Uterus (tissue), 4 donors: ENCODE measurements around the gene TSPAN32. TPM values are rescaled to one million over a fixed set of nuclear protein-coding genes. Genes with fewer than 3 reads are reported as not detected.
"Not testable (repeated sequence)": the region's sequence is repeated elsewhere in the genome, so short reads cannot be mapped to it uniquely, and the experiment has no call there.

Source experiments
- DNase-seq, 2 donors: peaks; one replicate each; pipeline ENCODE4 v3.0.0-alpha.2; 2019 to 2020
- H3K27ac ChIP-seq, 2 donors: fragments of 200-600 bp; sonication (generic); 1 replicate in 1 of 2; 2 replicates in 1 of 2; pipeline ENCODE4 v1.5.1; 2016 to 2018
- H3K27me3 ChIP-seq, 2 donors: fragments of 200-600 bp; sonication (generic); one replicate each; pipeline ENCODE4 v1.5.1; 2018 to 2019; ENCODE audit warnings: control low read depth in 1 of 2
- H3K36me3 ChIP-seq, 2 donors: fragments of 200-600 bp; sonication (generic); one replicate each; pipeline ENCODE4 v1.5.1; 2019; ENCODE audit warnings: control low read depth in 1 of 2
- H3K4me1 ChIP-seq, 2 donors: fragments of 200-600 bp; sonication (generic); one replicate each; pipeline ENCODE4 v1.5.1; 2018 to 2019; ENCODE audit warnings: control low read depth in 1 of 2
- H3K4me3 ChIP-seq, 2 donors: fragments of 200-600 bp; sonication (generic); 1 replicate in 1 of 2; 2 replicates in 1 of 2; pipeline ENCODE4 v1.5.1; 2018 to 2019; ENCODE audit warnings: mild to moderate bottlenecking in 1 of 2
- H3K9me3 ChIP-seq, 2 donors: fragments of 200-600 bp; sonication (generic); one replicate each; pipeline ENCODE4 v1.5.1; 2019; ENCODE audit warnings: control low read depth in 1 of 2
- CTCF ChIP-seq, 4 experiments: fragments of 200-600 bp in 2 of 4; fragments of 450-650 bp in 2 of 4; sonication (generic) in 2 of 4; IDR thresholded peaks; one replicate each; pipeline ENCODE4 v1.5.1; 2016 to 2019; ENCODE audit warnings: antibody characterized with exemption in 4 of 4, mild to moderate bottlenecking in 2 of 4, moderate library complexity in 1 of 4
- POLR2A ChIP-seq, 2 donors: fragments of 450-650 bp; IDR thresholded peaks; one replicate each; pipeline ENCODE4 v1.6.1; 2016; ENCODE audit warnings: antibody characterized with exemption in 2 of 2, mild to moderate bottlenecking in 1 of 2, moderate library complexity in 1 of 2
- intact Hi-C: fragments of 100-400 bp; cut with DNase I; formaldehyde crosslinking; loops from one replicate; pipeline ENCODE4 v1.15.1; 2023; ENCODE audit warnings: low total_unique reads
- total RNA-seq, 4 donors: library from RNA; depleted of rRNA in 3 of 4; stranded (reverse); fragments of >200 nt in 3 of 4; gene quantifications; one replicate each; pipeline versions ENCODE4 v1.1.0 to v1.2.4, GENCODE V29; 2014 to 2023
- donor health status: DM: yes; HTN: yes; CAD: no.

TSPAN32 gene
- total RNA-seq, 4 donors from 2014 or later, result 2.5 to 3.3 TPM; not detected in 2

GRCh38 chr11:2331404-2331803 is 29.6 kb downstream of the TSPAN32 start:
- intact Hi-C loops, result no loop called here
- TF ChIP-seq POLR2A (IDR thresholded peaks at IDR 0.05) (no peak), CTCF (IDR thresholded peaks at IDR 0.05) (no peak)
- Histone ChIP-seq H3K27ac (no peak overlapping the region), H3K27me3 (no peaks in the 10 kb centered on the region), H3K4me3 (no peak overlapping the region), H3K4me1 (no peaks in the 10 kb centered on the region), H3K36me3 (no peaks in the 10 kb centered on the region), H3K9me3 (no peaks in the 10 kb centered on the region)
- no peak for DNase-seq

GRCh38 chr11:2332569-2332968 is 30.8 kb downstream of the TSPAN32 start:
- DNase-seq, H3K4me1 ChIP-seq, intact Hi-C loops, H3K27ac ChIP-seq, H3K4me3 ChIP-seq, H3K27me3 ChIP-seq, H3K36me3 ChIP-seq, H3K9me3 ChIP-seq: not testable (repeated sequence)

GRCh38 chr11:2333486-2334205 is 31.8 kb downstream of the TSPAN32 start:
- H3K4me1 ChIP-seq, H3K4me3 ChIP-seq, H3K27me3 ChIP-seq, intact Hi-C loops, H3K27ac ChIP-seq, H3K36me3 ChIP-seq, DNase-seq, H3K9me3 ChIP-seq: not testable (repeated sequence)

GRCh38 chr11:2335286-2335685 is 33.5 kb downstream of the TSPAN32 start:
- H3K4me1 ChIP-seq, H3K9me3 ChIP-seq, DNase-seq, H3K36me3 ChIP-seq, H3K27ac ChIP-seq, H3K4me3 ChIP-seq, H3K27me3 ChIP-seq, intact Hi-C loops: not testable (repeated sequence)

- not testable (repeated sequence) for H3K36me3 ChIP-seq
Measured at GRCh38 chr11:2338760-2339159, 36.9 kb downstream of the TSPAN32 start.

GRCh38 chr11:2342557-2342956 is 40.7 kb downstream of the TSPAN32 start:
- no peak for DNase-seq
- Histone ChIP-seq H3K27me3 (no peaks in the 10 kb centered on the region), H3K4me1 (no peaks in the 10 kb centered on the region), H3K4me3 (no peak overlapping the region), H3K27ac (no peak overlapping the region), H3K9me3 (no peaks in the 10 kb centered on the region), H3K36me3 (no peaks in the 10 kb centered on the region)
- intact Hi-C loops, result no loop called here
- TF ChIP-seq POLR2A (IDR thresholded peaks at IDR 0.05) (no peak), CTCF (IDR thresholded peaks at IDR 0.05) (no peak)

More at GRCh38 chr11:2338760-2339159, 36.9 kb downstream of the TSPAN32 start:
- H3K27me3 ChIP-seq, H3K9me3 ChIP-seq, H3K27ac ChIP-seq, intact Hi-C loops, DNase-seq, H3K4me1 ChIP-seq, H3K4me3 ChIP-seq: not testable (repeated sequence)

GRCh38 chr11:2342981-2343380 is 41.2 kb downstream of the TSPAN32 start:
- no peak for DNase-seq
- Histone ChIP-seq H3K27me3 (no peaks in the 10 kb centered on the region), H3K36me3 (no peaks in the 10 kb centered on the region), H3K4me3 (no peak overlapping the region), H3K4me1 (no peaks in the 10 kb centered on the region), H3K27ac (no peak overlapping the region), H3K9me3 (no peaks in the 10 kb centered on the region)
- intact Hi-C loops, result no loop called here
- TF ChIP-seq CTCF (IDR thresholded peaks at IDR 0.05) (no peak), POLR2A (IDR thresholded peaks at IDR 0.05) (no peak)
